Sigmoid colon (tissue), 7 donors: Measurements from ENCODE around the gene OR2V2. TPM values are rescaled to one million over a fixed set of nuclear protein-coding genes. Genes with fewer than 3 reads are reported as not detected.

ENCODE experiments used
- DNase-seq: peaks from one replicate; pipeline ENCODE4 v3.0.0-alpha.2; 2019
- H3K27ac ChIP-seq, 4 donors: fragments of 200-600 bp; sonication (generic); one replicate each; pipeline ENCODE4 v1.5.1; 2016 to 2019; ENCODE audit warnings: mild to moderate bottlenecking in 1 of 4
- H3K27me3 ChIP-seq, 3 donors: fragments of 200-600 bp; sonication (generic); one replicate each; pipeline ENCODE4 v1.5.1; 2019; ENCODE audit warnings: mild to moderate bottlenecking in 1 of 3
- H3K36me3 ChIP-seq, 4 donors: fragments of 200-600 bp; sonication (generic); one replicate each; pipeline ENCODE4 v1.5.1; 2016 to 2019
- H3K4me1 ChIP-seq, 4 donors: fragments of 200-600 bp; sonication (generic); one replicate each; pipeline ENCODE4 v1.5.1; 2017 to 2019
- H3K4me3 ChIP-seq, 4 donors: fragments of 200-600 bp; sonication (generic); one replicate each; pipeline ENCODE4 v1.5.1; 2017 to 2019; ENCODE audit warnings: mild to moderate bottlenecking in 2 of 4, moderate library complexity in 1 of 4
- H3K9me3 ChIP-seq, 4 donors: fragments of 200-600 bp in 3 of 4; sonication (generic) in 3 of 4; one replicate each; pipeline versions ENCODE4 v1.5.1 to v1.6.1; 2013 to 2019
- EP300 ChIP-seq, 4 donors: sonication (generic); formaldehyde crosslinking; IDR thresholded peaks; one replicate each; pipeline ENCODE4 v1.6.1; 2017; ENCODE audit warnings: antibody characterized with exemption in 4 of 4
- POLR2A ChIP-seq, 2 donors: fragments of 450-650 bp; IDR thresholded peaks; one replicate each; pipeline ENCODE4 v1.6.1; 2016; ENCODE audit warnings: antibody characterized with exemption in 2 of 2, mild to moderate bottlenecking in 2 of 2, moderate library complexity in 2 of 2
- POLR2AphosphoS5 ChIP-seq, 4 donors: sonication (generic); formaldehyde crosslinking; IDR thresholded peaks; one replicate each; pipeline ENCODE4 v1.6.1; 2017; ENCODE audit warnings: antibody characterized with exemption in 4 of 4
- WGBS, 2 donors: extraction: QIAGEN DNeasy Blood & Tissue Kit; methylation state at CpG; one replicate each; pipeline ENCODE4 v1.1.7; 2013; 5-methylcytosine and 5-hydroxymethylcytosine counted together
- intact Hi-C: fragments of 100-400 bp; cut with DNase I; formaldehyde crosslinking; loops from one replicate; pipeline ENCODE4 v1.15.1; 2023
- polyA plus RNA-seq, 3 donors: library from polyadenylated mRNA; stranded (reverse); fragments of 200-250 nt; gene quantifications; one replicate each; pipeline ENCODE4 v1.2.3, GENCODE V29; 2013
- total RNA-seq, 4 donors: library from RNA; depleted of rRNA; stranded (reverse); fragments of >200 nt; gene quantifications; one replicate each; pipeline ENCODE4 v1.1.0, GENCODE V29; 2016
- TF ChIP-seq, protein P1 (sequence below), 4 experiments: fragments of 450-650 bp in 3 of 4; fragments of 200-600 bp in 1 of 4; IDR thresholded peaks; one replicate each; pipeline ENCODE4 v1.5.1; 2016 to 2019; ENCODE audit warnings: antibody characterized with exemption in 4 of 4, mild to moderate bottlenecking in 3 of 4, moderate library complexity in 2 of 4
- donor health status: healthy with polysubstance abuse.
- donor health status: Bipolar disorder and iron deficiency.
- donor health status: healthy.

Gene OR2V2
- total and polyA plus RNA-seq, 7 donors, result not detected

DNA sequence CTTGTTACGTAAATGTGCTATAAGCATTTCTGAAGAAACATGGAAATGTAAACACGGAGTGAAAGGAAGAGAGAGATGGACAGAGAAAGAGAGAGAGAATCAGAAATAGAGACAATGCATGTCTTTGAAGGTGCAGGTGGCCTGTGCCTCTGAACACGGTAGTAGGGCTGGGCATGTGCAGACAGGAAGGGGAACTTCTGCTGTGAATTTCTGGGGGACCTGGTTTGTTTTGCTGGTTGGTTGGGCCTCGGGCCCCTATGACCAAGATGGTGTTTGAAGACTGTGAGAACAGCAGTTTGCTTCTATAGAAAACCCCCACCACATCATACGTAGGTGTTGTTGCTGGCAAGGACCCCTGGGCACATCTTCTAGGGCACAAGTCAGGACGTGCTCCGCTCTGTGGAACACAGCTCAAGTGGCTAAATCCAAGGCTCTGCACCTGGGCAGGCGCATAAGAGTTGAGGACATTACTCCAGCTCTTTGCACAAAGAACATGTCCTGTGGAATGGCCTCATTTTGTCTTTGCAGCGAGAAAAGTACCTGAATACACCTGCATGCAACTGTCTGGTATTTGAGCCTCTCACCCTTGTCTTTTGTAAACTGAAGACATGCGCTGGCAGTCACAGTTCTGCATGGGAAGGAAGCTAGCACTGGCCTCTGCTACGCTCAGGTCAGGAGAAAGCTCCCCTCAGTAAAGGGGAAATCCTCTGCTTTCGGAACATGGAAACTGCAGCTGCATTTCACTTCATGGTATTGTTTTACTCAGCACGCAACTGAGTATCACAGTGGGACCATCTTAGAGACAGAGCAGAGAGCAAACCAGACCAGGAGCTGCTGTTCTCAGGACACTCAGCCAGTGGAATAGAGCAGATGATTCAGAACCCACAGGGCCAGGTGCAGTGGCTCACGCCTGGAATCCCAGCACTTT, 2.7 kb downstream of the OR2V2 start:
- no peaks in the 10 kb centered on the region for H3K9me3 ChIP-seq
- TF ChIP-seq POLR2AphosphoS5 (IDR thresholded peaks at IDR 0.05) (no peak), POLR2A (IDR thresholded peaks at IDR 0.05) (no peak), EP300 (IDR thresholded peaks at IDR 0.05) (no peak)
- TF ChIP-seq, protein P1, sequence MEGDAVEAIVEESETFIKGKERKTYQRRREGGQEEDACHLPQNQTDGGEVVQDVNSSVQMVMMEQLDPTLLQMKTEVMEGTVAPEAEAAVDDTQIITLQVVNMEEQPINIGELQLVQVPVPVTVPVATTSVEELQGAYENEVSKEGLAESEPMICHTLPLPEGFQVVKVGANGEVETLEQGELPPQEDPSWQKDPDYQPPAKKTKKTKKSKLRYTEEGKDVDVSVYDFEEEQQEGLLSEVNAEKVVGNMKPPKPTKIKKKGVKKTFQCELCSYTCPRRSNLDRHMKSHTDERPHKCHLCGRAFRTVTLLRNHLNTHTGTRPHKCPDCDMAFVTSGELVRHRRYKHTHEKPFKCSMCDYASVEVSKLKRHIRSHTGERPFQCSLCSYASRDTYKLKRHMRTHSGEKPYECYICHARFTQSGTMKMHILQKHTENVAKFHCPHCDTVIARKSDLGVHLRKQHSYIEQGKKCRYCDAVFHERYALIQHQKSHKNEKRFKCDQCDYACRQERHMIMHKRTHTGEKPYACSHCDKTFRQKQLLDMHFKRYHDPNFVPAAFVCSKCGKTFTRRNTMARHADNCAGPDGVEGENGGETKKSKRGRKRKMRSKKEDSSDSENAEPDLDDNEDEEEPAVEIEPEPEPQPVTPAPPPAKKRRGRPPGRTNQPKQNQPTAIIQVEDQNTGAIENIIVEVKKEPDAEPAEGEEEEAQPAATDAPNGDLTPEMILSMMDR (IDR thresholded peaks at IDR 0.05), result no peak
- no peaks in the 10 kb centered on the region for H3K4me1 ChIP-seq
- no peaks in the 10 kb centered on the region for H3K36me3 ChIP-seq
- no peak overlapping the region for H3K4me3 ChIP-seq
- intact Hi-C loops, result no loop called here
- 82 to 85% methylated on average over 14 of the region's 14 CpGs for WGBS, 2 donors
- H3K27me3 ChIP-seq, result peaks cover 0 to 45% (median 14%) of the 10 kb centered on the region in 3 donors
- no peak for DNase-seq
- no peak overlapping the region for H3K27ac ChIP-seq

DNA sequence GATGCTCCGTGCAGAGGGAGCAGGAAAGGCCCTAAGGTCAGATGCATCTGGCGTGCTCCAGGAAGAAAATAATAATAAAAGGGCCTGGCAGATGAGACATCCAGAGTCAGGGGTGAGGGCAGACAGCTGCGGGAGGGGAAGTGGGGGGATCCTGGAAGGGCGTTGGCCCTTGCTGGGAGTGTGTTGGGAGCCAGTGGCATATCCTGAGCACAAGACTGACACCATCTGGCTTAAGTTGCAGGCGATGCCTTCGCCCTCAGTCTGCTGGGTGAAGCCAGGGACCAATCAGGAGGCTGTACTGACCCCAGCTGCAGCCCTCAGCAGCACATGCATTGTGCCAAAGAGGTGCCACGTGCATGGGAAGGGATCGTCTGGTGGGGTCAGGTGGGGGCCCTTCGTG, 3.8 kb downstream of the OR2V2 start:
- Histone ChIP-seq H3K9me3 (no peaks in the 10 kb centered on the region), H3K27ac (no peak overlapping the region), H3K4me3 (no peak overlapping the region), H3K27me3 (peaks cover 0 to 49% (median 14%) of the 10 kb centered on the region in 3 donors), H3K4me1 (no peaks in the 10 kb centered on the region), H3K36me3 (no peaks in the 10 kb centered on the region)
- no peak for DNase-seq
- TF ChIP-seq EP300 (IDR thresholded peaks at IDR 0.05) (no peak), POLR2AphosphoS5 (IDR thresholded peaks at IDR 0.05) (no peak), POLR2A (IDR thresholded peaks at IDR 0.05) (no peak)
- TF ChIP-seq, protein P1 (IDR thresholded peaks at IDR 0.05), result no peak
- 20 to 31% methylated on average over 9 of the region's 9 CpGs for WGBS, 2 donors
- intact Hi-C loops, result no loop called here

DNA sequence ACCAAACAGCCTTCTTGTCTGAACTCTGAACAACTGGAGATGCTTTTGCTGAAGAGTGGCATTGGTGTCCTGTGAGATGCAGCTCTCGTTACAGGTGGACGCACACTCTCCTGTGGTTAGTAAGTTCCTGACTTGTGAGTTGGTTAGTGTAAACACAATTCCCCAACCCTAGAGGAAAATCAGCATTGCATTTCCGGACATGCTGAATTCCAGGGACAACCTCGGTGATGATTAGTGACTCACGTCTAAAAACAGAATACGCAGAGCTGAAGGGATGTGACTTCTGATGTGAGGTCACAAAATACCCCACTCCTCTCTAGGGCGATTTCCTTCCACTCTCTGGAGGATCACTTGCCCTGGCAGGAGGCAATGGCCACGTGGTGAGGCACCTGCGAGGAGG, 5.0 kb downstream of the OR2V2 start:
- no peaks in the 10 kb centered on the region for H3K9me3 ChIP-seq
- DNase-seq, result no peak
- H3K27ac ChIP-seq, result no peak overlapping the region
- no peak for TF ChIP-seq EP300 (IDR thresholded peaks at IDR 0.05)
- TF ChIP-seq POLR2AphosphoS5 (IDR thresholded peaks at IDR 0.05), result no peak
- TF ChIP-seq, protein P1 (IDR thresholded peaks at IDR 0.05), result no peak
- TF ChIP-seq POLR2A (IDR thresholded peaks at IDR 0.05), result no peak
- intact Hi-C loops, result no loop called here
- WGBS, 2 donors, result 77 to 80% methylated on average over 9 of the region's 9 CpGs
- no peaks in the 10 kb centered on the region for H3K4me1 ChIP-seq
- peaks cover 0 to 41% (median 14%) of the 10 kb centered on the region in 3 donors for H3K27me3 ChIP-seq
- H3K4me3 ChIP-seq, result no peak overlapping the region
- H3K36me3 ChIP-seq, result no peaks in the 10 kb centered on the region

DNA sequence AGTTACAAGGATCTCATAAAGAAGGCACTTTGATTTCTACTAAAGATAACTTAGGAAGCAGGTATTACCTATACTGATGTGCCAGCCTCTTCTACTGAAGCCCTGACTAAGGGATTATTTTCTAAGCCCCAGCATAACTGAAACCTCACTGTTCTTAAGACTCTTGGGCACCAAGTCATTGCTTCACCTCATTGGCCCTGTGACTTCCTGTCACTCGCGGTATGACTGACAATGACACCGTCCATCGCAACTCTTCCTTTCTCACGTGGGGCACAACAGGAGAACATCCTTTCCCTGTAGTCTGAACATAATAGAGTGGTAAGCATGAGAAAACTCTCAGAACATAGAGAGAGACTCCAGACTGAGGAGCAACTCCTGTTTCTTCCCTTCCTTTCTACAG, 6.4 kb downstream of the OR2V2 start:
- Histone ChIP-seq H3K4me1 (no peaks in the 10 kb centered on the region), H3K4me3 (no peak overlapping the region), H3K27me3 (peaks cover 0 to 27% (median 10%) of the 10 kb centered on the region in 3 donors), H3K9me3 (no peaks in the 10 kb centered on the region), H3K27ac (no peak overlapping the region), H3K36me3 (no peaks in the 10 kb centered on the region)
- intact Hi-C loops, result no loop called here
- 58 to 84% methylated on average over 5 of the region's 5 CpGs for WGBS, 2 donors
- TF ChIP-seq, protein P1 (IDR thresholded peaks at IDR 0.05), result no peak
- no peak for TF ChIP-seq EP300 (IDR thresholded peaks at IDR 0.05)
- TF ChIP-seq POLR2A (IDR thresholded peaks at IDR 0.05), result no peak
- TF ChIP-seq POLR2AphosphoS5 (IDR thresholded peaks at IDR 0.05), result no peak
- DNase-seq, result no peak
